HG03108 (cell line): Measurements from ENCODE around the gene PSME2.

Experiments used
- ATAC-seq: cut with Tn5 transposase; IDR thresholded peaks from one replicate; pipeline ENCODE4 v1.9.1; 2021; ENCODE audit warnings: moderate library complexity; ENCODE audit not compliant: unreplicated experiment

PSME2 gene

GRCh38 chr14:24156840-24157239 lies 10.4 kb upstream of the PSME2 start:
- no peak for ATAC-seq

DNA sequence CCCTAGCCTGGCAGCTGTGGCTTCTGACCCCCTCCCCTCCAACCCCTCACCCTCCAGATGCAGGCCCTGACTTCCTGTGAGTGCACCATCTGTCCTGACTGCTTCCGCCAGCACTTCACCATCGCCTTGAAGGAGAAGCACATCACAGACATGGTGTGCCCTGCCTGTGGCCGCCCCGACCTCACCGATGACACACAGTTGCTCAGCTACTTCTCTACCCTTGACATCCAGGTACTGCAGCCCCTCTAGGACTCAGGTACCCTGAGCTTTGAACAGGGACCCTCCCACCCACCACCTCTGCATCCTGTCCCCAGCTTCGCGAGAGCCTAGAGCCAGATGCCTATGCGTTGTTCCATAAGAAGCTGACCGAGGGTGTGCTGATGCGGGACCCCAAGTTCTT lies 8.7 kb upstream of the PSME2 start:
- ATAC-seq = no peak

DNA sequence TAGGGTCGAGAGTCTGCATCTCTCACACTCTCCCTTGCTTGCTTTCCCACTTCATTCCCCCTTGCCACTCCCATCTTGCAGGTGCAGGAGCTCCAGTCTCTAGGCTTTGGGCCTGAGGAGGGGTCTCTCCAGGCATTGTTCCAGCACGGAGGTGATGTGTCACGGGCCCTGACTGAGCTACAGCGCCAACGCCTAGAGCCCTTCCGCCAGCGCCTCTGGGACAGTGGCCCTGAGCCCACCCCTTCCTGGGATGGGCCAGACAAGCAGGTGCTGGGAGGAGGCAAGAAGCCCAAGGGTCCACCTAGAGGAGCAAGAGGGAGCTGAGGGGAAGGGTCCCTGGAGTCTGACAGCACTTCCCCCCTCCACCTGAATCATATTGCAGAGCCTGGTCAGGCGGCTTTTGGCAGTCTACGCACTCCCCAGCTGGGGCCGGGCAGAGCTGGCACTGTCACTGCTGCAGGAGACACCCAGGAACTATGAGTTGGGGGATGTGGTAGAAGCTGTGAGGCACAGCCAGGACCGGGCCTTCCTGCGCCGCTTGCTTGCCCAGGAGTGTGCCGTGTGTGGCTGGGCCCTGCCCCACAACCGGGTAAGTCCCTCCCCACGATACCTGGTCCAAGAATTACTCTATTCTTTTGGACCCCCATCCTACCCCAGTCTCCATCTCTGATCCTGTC lies 5.1 kb upstream of the PSME2 start:
- no peak for ATAC-seq

- ATAC-seq = no peak
These were observed 4.6 kb upstream of the PSME2 start for GRCh38 chr14:24150993-24151392.

GRCh38 chr14:24150567-24150966 lies 4.2 kb upstream of the PSME2 start:
- no peak for ATAC-seq

GRCh38 chr14:24150061-24150460 lies 3.7 kb upstream of the PSME2 start:
- no peak for ATAC-seq

GRCh38 chr14:24149302-24149969 lies 3.0 kb upstream of the PSME2 start:
- ATAC-seq = no peak

GRCh38 chr14:24147761-24148428 lies 1.5 kb upstream of the PSME2 start:
- no peak for ATAC-seq

GRCh38 chr14:24146978-24147760 lies 759 bp upstream of the PSME2 start, which contains the start of gene RNF31:
Gene RNF31 (plus strand): TSS chr14:24147498. CDS start chr14:24147699, 201 bp downstream.
- ATAC-seq = peak; percentile 79

GRCh38 chr14:24145690-24146452 lies 539 bp downstream of the PSME2 start:
- ATAC-seq = no peak

DNA sequence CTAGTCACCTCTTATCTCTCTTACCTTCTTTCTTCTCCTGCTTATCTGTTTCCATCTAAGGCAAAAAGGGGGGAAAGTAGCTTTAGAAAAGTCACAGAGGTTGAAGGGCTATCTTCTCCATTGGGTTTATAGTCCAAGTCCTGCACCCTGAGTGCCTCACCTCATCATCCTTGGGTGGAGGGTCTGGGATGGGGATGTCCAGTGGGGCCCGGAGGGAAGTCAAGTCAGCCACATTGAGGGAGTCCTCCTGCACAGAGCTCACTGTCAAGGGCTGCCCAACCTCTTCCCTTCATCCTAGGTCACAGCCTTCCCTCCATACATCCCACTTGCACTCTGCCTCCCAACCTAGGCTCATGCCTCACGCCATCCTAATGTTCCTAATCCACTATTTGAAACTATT lies 1.2 kb downstream of the PSME2 start:
- ATAC-seq = no peak

DNA sequence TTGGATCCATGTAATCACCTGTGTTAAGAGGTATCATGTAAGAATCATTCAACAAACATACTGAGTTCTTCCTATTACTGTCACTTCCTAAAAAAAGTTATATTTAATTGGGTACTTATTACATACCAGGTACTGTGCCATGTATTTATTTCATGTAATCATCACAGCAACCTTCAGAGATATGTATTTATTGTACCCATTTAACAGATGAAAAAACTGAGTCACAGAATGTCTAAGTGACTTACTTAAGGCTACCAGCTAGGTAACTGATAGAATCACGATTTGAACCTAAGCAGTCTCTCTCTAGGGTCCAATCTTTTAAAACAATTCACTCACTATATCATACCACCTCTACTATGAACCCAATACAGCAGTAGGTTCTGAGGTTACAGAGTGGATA lies 2.0 kb downstream of the PSME2 start:
- no peak for ATAC-seq

- no peak for ATAC-seq
These were observed 2.9 kb downstream of the PSME2 start for GRCh38 chr14:24143511-24143910.

DNA sequence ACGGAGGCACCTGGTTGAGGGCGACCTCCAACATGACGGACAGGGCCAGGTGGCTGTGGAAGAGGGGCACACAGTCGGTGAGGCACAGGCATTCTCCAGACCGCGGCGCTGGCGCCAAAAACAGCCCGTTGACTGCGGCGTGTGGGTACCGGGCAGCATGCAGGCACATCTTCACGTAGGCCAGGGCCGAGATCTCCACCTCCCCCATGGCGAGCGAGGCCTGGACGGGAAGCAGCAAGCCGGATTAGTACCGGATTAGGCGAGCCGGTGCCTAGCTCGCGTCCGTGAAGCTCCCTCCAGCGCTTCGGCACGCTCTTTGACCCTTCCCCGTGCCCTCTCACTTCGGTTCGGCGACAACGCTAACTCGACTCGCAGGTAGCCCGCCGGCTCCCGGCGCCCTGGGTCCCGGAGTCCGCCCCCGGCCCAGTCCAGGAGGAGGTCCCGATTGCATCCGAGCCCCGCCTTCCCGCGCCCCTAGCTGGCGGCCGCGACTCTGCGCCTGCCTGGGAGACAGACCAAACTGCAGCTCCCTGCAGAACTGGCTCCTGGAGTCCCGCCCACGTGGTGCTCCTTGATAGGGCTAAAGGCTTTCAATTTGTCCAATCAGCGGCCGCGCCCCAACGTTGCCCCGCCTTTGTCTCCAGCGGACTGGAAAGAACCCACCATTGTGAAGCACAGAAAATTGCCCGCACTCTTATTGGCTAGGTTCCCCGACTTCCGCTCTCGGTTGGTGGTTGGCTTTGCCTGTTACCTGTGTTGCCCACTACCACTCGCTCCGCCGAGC lies 5.1 kb downstream of the PSME2 start, which contains the start of gene EMC9:
EMC9 (minus strand) TSS at position 495 of the 784 bp plus-strand sequence; CDS start at position 208, 287 bp downstream.
- ATAC-seq = peak; percentile 87

GRCh38 chr14:24139272-24139934 lies 7.0 kb downstream of the PSME2 start:
- no peak for ATAC-seq

GRCh38 chr14:24138396-24139271 lies 7.8 kb downstream of the PSME2 start:
- ATAC-seq = no peak

DNA sequence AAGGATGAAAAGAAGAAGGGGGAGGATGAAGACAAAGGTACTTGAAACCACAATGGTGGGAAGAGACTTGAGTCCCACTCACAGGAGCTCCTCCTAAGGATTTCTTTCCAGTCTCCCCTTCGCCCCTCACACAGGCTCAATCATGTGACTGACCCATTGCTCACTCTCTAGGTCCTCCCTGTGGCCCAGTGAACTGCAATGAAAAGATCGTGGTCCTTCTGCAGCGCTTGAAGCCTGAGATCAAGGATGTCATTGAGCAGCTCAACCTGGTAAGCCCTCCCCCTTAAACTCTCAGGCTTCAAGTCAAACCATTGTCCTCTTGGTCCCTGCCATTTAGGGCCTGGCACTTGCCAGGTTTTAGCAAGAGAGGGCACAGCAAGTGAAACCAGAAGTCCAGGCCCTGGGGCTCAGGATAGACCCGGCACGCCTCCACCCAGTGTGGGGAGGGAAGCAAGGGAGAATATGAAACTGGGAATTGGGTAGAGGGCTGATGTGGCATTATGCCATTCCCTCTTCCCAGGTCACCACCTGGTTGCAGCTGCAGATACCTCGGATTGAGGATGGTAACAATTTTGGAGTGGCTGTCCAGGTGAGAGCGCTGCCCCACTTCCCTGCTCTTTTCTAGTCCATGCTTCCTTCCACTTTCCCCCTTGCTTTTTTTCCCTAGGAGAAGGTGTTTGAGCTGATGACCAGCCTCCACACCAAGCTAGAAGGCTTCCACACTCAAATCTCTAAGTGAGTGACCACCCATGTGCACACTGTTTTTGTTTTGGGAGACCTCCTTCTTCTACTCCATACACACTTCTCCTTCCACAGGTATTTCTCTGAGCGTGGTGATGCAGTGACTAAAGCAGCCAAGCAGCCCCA lies 8.6 kb downstream of the PSME2 start:
- no peak for ATAC-seq
